ENCODE data around the gene UBR2. TPM values are rescaled to one million over a fixed set of nuclear protein-coding genes. Genes with fewer than 3 reads are reported as not detected.
A peak's percentile ranks its signal among the peaks of the same experiment; 100 is the strongest.

Gene UBR2
- total and polyA plus RNA-seq, 7 donors: 9.4 to 40.2 (median 33.6) TPM

DNA sequence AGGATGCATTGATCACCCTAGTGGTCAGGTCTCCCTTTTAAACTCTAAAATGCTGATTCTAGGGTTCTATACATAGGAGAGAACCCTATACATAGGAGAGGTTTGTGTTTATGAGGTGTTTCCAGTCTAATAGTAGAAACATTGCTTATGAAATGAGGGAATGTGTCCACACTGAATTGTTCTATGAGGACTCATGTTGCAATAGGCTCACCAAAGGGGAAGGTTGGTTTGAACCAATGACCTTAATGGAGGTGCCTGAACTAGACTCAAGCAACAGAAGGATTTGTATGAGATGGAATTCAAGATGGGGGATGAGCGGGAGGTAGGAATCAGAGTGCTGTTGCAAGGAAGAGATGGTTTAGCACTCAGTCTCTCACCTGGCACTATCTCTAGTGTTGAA is 33.5 kb upstream of the UBR2 start:
- Histone ChIP-seq H3K9me3 (no peaks in the 10 kb centered on the region), H3K4me3 (no peak overlapping the region), H3K36me3 (ENCODE audit: insufficient read depth in 1 of 2, low read depth in 1 of 2) (no peaks in the 10 kb centered on the region), H3K4me1 (no peaks in the 10 kb centered on the region), H3K27me3 (ENCODE audit: insufficient read depth in 3 of 3, low read length in 2 of 3) (no peaks in the 10 kb centered on the region), H3K27ac (no peak overlapping the region)
- ATAC-seq: no peak
- intact Hi-C loops (cut with DNase I): loop anchor here in 1 of 2 donors (5.0 kb wide), 1 partner anchor 78 kb away; the partner anchor contains the start of gene TRERF1
- 91 to 100% (median 98%) methylated on average over 1 of the region's 1 CpG for WGBS, 3 donors
- TF ChIP-seq, protein P1, sequence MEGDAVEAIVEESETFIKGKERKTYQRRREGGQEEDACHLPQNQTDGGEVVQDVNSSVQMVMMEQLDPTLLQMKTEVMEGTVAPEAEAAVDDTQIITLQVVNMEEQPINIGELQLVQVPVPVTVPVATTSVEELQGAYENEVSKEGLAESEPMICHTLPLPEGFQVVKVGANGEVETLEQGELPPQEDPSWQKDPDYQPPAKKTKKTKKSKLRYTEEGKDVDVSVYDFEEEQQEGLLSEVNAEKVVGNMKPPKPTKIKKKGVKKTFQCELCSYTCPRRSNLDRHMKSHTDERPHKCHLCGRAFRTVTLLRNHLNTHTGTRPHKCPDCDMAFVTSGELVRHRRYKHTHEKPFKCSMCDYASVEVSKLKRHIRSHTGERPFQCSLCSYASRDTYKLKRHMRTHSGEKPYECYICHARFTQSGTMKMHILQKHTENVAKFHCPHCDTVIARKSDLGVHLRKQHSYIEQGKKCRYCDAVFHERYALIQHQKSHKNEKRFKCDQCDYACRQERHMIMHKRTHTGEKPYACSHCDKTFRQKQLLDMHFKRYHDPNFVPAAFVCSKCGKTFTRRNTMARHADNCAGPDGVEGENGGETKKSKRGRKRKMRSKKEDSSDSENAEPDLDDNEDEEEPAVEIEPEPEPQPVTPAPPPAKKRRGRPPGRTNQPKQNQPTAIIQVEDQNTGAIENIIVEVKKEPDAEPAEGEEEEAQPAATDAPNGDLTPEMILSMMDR (IDR thresholded peaks at IDR 0.05): no peak
- DNase-seq: no peak

DNA sequence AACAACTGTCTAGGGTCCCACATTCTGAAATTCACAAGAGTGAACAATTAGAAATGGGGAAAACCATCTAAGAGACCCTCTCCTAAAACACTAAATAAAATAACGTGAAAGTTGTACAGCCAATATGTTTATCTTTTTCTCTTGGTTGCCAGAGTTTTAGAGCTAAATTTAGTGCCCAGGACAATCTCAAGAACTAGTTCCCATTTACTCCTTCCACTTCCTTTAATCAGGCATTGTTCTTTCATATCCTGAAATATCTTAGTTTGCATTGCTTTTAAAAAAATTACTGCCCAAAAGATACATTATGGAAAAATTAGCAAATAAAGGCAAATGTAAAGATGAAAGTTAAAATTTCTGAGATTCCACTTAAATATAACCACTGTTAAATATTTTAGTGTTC is 33.1 kb upstream of the UBR2 start:
- TF ChIP-seq, protein P1 (IDR thresholded peaks at IDR 0.05): no peak
- Histone ChIP-seq H3K36me3 (ENCODE audit: insufficient read depth in 1 of 2, low read depth in 1 of 2) (no peaks in the 10 kb centered on the region), H3K4me1 (no peaks in the 10 kb centered on the region), H3K4me3 (no peak overlapping the region), H3K27me3 (ENCODE audit: insufficient read depth in 3 of 3, low read length in 2 of 3) (no peaks in the 10 kb centered on the region), H3K9me3 (no peaks in the 10 kb centered on the region), H3K27ac (no peak overlapping the region)
- intact Hi-C loops (cut with DNase I): loop anchor here in 1 of 2 donors (5.0 kb wide), 1 partner anchor 78 kb away; the partner anchor contains the start of gene TRERF1
- no peak for DNase-seq
- ATAC-seq: no peak
- WGBS, 3 donors: 55 to 68% (median 60%) methylated on average over 1 of the region's 1 CpG

DNA sequence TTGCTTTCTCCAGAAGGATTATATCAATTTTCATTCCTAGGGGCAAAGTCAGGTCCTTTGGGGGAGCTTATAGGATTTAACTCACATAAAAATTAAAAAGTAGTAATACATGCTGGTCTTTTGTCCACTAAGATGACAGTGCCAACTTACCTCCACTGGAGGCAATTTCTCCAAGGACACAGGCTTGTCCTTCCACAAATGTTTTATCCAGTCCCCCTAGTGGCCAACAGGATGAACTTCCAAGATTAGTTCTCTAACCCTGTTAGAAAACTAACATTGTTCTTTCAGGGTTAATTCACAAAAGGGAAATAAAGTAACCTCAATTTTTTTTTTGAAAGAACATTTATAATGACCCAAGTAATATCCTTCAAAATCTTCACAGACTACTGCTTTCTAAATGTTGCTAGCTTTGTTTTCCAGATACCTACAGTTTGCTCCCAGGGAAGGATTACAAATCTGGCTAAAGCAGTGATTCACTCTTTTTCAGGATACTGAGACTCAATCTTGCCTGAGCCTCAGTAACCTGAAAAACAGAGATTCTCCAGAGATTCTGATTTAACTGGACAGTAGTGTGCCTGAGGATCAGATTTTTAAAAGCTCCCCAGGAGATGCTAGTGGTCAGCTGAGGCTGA is 31.7 kb upstream of the UBR2 start:
- intact Hi-C loops (cut with DNase I): loop anchor here in 1 of 2 donors (5.0 kb wide), 1 partner anchor 80 kb away; the partner anchor contains the start of gene TRERF1

DNA sequence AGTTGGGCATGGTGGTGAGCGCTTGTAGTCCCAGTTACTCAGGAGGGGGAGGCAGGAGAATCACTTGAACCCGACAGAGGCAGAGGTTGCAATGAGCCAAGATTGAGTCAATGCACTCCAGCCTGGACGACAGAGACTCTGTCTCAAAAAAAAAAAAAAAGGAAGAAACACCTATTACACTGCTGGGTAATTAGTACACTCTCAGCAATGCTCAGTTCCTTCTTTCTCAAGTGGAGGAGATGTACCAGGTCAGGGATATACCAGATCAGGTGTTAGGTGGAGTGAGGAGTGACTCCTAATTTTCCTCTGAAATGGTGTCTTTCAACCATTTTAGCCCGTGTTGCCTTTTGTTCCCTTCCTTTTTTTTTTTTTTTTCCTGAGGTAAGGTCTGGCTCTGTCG is 30.0 kb upstream of the UBR2 start:
- no peaks in the 10 kb centered on the region for H3K36me3 ChIP-seq (ENCODE audit: insufficient read depth in 1 of 2, low read depth in 1 of 2)
- no peaks in the 10 kb centered on the region for H3K27me3 ChIP-seq (ENCODE audit: insufficient read depth in 3 of 3, low read length in 2 of 3)
- TF ChIP-seq, protein P1 (IDR thresholded peaks at IDR 0.05): no peak
- WGBS, 3 donors: 82 to 84% (median 82%) methylated on average over 5 of the region's 5 CpGs
- intact Hi-C loops (cut with DNase I): loop anchor here in 1 of 2 donors (5.0 kb wide), 1 partner anchor 81 kb away; the partner anchor contains the start of gene TRERF1
- H3K4me1 ChIP-seq: no peaks in the 10 kb centered on the region
- DNase-seq (no peak), ATAC-seq (no peak)
- H3K9me3 ChIP-seq: no peaks in the 10 kb centered on the region
- no peak overlapping the region for H3K27ac ChIP-seq
- no peak overlapping the region for H3K4me3 ChIP-seq

More for the DNA sequence above, 31.7 kb upstream of the UBR2 start:
- DNase-seq: no peak
- Histone ChIP-seq H3K9me3 (no peaks in the 10 kb centered on the region), H3K4me1 (no peaks in the 10 kb centered on the region), H3K4me3 (no peak overlapping the region), H3K27ac (no peak overlapping the region), H3K27me3 (ENCODE audit: insufficient read depth in 3 of 3, low read length in 2 of 3) (no peaks in the 10 kb centered on the region), H3K36me3 (ENCODE audit: insufficient read depth in 1 of 2, low read depth in 1 of 2) (no peaks in the 10 kb centered on the region)
- ATAC-seq: peak in 1 of 4 donors; percentile 55
- TF ChIP-seq, protein P1 (IDR thresholded peaks at IDR 0.05): peak; percentile 78

DNA sequence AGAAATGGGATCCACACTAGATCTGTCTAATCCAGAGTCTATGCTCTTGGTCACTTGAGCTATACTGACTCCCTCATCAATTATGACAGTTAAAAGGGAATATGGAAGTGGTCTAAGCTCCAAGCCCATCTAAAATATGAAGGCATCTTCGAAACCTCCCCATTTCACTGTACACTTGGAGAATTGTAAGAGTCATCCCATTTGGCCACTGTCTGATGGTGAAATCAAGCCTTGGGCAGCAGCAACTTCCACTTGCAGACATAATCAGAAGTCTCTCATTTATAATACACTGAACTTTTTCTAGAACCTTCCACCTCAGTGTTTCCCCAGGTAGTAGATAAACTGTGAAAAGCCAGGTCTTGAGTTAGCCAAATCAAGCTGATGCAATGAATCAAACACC is 26.3 kb upstream of the UBR2 start:
- H3K27ac ChIP-seq: no peak overlapping the region
- no peaks in the 10 kb centered on the region for H3K27me3 ChIP-seq (ENCODE audit: insufficient read depth in 3 of 3, low read length in 2 of 3)
- no peaks in the 10 kb centered on the region for H3K36me3 ChIP-seq (ENCODE audit: insufficient read depth in 1 of 2, low read depth in 1 of 2)
- intact Hi-C loops (cut with DNase I): no loop called here
- H3K4me1 ChIP-seq: no peaks in the 10 kb centered on the region
- ATAC-seq: no peak
- TF ChIP-seq, protein P1 (IDR thresholded peaks at IDR 0.05): no peak
- no peaks in the 10 kb centered on the region for H3K9me3 ChIP-seq
- DNase-seq: no peak
- H3K4me3 ChIP-seq: no peak overlapping the region
- 86 to 94% (median 90%) methylated on average over 1 of the region's 1 CpG for WGBS, 3 donors
